Adrenal gland (tissue), 12 donors: ENCODE measurements around the gene CERS1. TPM values are rescaled to one million over a fixed set of nuclear protein-coding genes. Genes with fewer than 3 reads are reported as not detected.

Experiments
- DNase-seq, 7 donors: peaks; one replicate each; pipeline ENCODE4 v3.0.0-alpha.2; 2019 to 2020
- H3K27ac ChIP-seq, 5 donors: fragments of 200-600 bp; sonication (generic) in 4 of 5; 1 replicate in 3 of 5; 2 replicates in 2 of 5; pipeline versions ENCODE4 v1.5.1 to v1.8.0; 2016 to 2020; ENCODE audit warnings: mild to moderate bottlenecking in 1 of 5
- H3K27me3 ChIP-seq: fragments of 200-600 bp; 2 replicates; pipeline ENCODE4 v1.8.0; 2021
- H3K36me3 ChIP-seq, 2 donors: fragments of 200-600 bp; replicated peaks in 1 of 2; 1 replicate in 1 of 2; 2 replicates in 1 of 2; pipeline versions ENCODE4 v1.5.1 to v1.8.0; 2018 to 2022
- H3K4me1 ChIP-seq, 2 donors: fragments of 200-600 bp; replicated peaks in 1 of 2; 1 replicate in 1 of 2; 2 replicates in 1 of 2; pipeline versions ENCODE4 v1.5.1 to v1.8.0; 2018 to 2021
- H3K4me3 ChIP-seq, 4 donors: fragments of 200-600 bp; sonication (generic) in 3 of 4; one replicate each; pipeline ENCODE4 v1.5.1; 2016 to 2018
- H3K9me3 ChIP-seq, 3 donors: fragments of 200-600 bp; sonication (generic) in 1 of 3; replicated peaks in 1 of 3; 1 replicate in 2 of 3; 2 replicates in 1 of 3; pipeline versions ENCODE4 v1.5.1 to v1.8.0; 2016 to 2021
- CTCF ChIP-seq, 6 experiments: fragments of 450-650 bp in 4 of 6; fragments of 200-600 bp in 2 of 6; sonication (generic) in 1 of 6; IDR thresholded peaks; 1 replicate in 5 of 6; 2 replicates in 1 of 6; pipeline versions ENCODE4 v1.5.1 to v1.8.0; 2016 to 2021; ENCODE audit warnings: antibody characterized with exemption in 6 of 6, mild to moderate bottlenecking in 2 of 6, moderate library complexity in 1 of 6
- POLR2A ChIP-seq, 2 donors: fragments of 450-650 bp; IDR thresholded peaks; one replicate each; pipeline ENCODE4 v1.6.1; 2017; ENCODE audit warnings: antibody characterized with exemption in 2 of 2, mild to moderate bottlenecking in 2 of 2, moderate library complexity in 1 of 2
- WGBS, 4 donors: extraction: QIAGEN DNeasy Blood & Tissue Kit in 2 of 4; methylation state at CpG; one replicate each; pipeline versions ENCODE4 v1.1.5 to v1.1.7; 2013 to 2017; 5-methylcytosine and 5-hydroxymethylcytosine counted together
- intact Hi-C, 2 donors: fragments of 100-400 bp; cut with DNase I; formaldehyde crosslinking; loops; one replicate each; pipeline versions ENCODE4 v1.14.1 to v1.15.0; 2022 to 2023
- polyA plus RNA-seq, 3 donors: library from polyadenylated mRNA; stranded (reverse); fragments of 200-250 nt in 2 of 3; fragments of 350-450 nt in 1 of 3; fragmentation: Illumina TruSeq in 1 of 3; extraction: RNeasy Lipid Tissue Mini Kit (QIAGEN cat#74804) in 1 of 3; gene quantifications; one replicate each; pipeline ENCODE4 v1.2.3, GENCODE V29; 2013 to 2014
- total RNA-seq, 9 donors: library from RNA; depleted of rRNA in 4 of 9; stranded (reverse); fragments of >200 nt in 4 of 9; fragments of 120-200 nt in 1 of 9; fragmentation: NEBNext Ultra II Directional in 1 of 9; extraction: Animal tissue kit (Norgen Biotek cat#: 25700) in 1 of 9; gene quantifications; one replicate each; pipeline versions ENCODE4 v1.1.0 to v1.2.4, GENCODE V29; 2013 to 2023
- donor health status: healthy with polysubstance abuse.
- donor health status: Bipolar disorder and iron deficiency.
- donor health status: DM: yes; HTN: yes; CAD: no.
- donor health status: DM: no; HTN: no; CAD: no.
- donor health status: DM: no; HTN: no; CAD: no.
- donor health status: DM: yes; HTN: yes; CAD: no.

Gene CERS1
- total and polyA plus RNA-seq, 12 donors = 0.29 to 4.3 (median 1.8) TPM; not detected in 3

- TF ChIP-seq CTCF (IDR thresholded peaks at IDR 0.05) = no peak
- TF ChIP-seq POLR2A (IDR thresholded peaks at IDR 0.05) = no peak
- Histone ChIP-seq H3K9me3 (no peaks in the 10 kb centered on the region), H3K4me3 (no peak overlapping the region), H3K4me1 (peaks cover 30 to 72% of the 10 kb centered on the region in 2 donors), H3K27ac (peak overlapping the region in 1 of 5 donors; percentile 68), H3K27me3 (no peaks in the 10 kb centered on the region), H3K36me3 (no peaks in the 10 kb centered on the region)
- WGBS, 4 donors = 56 to 72% (median 64%) methylated on average over 11 to 26 of the region's 26 CpGs
- DNase-seq = peak in 1 of 7 donors; percentile 22
- intact Hi-C loops = loop anchor here in 1 of 2 donors (10.0 kb wide), 1 partner anchor 246 kb away; no protein-coding TSS in a partner anchor
These were observed 55.4 kb downstream of the CERS1 start for GRCh38 chr19:18840288-18841267.

- no peak overlapping the region for H3K4me3 ChIP-seq
- DNase-seq = peak in 5 of 7 donors; percentile 49 to 66 (median 55)
- TF ChIP-seq CTCF (IDR thresholded peaks at IDR 0.05) (peak in 1 of 6 experiments; percentile 0), POLR2A (IDR thresholded peaks at IDR 0.05) (no peak)
- intact Hi-C loops = loop anchor here in 1 of 2 donors (10.0 kb wide), 1 partner anchor 245 kb away; no protein-coding TSS in a partner anchor
- H3K36me3 ChIP-seq = no peaks in the 10 kb centered on the region
- peak overlapping the region in 3 of 5 donors; percentile 12 to 68 (median 36) for H3K27ac ChIP-seq
- H3K4me1 ChIP-seq = peaks cover 34 to 75% of the 10 kb centered on the region in 2 donors
- no peaks in the 10 kb centered on the region for H3K9me3 ChIP-seq
- no peaks in the 10 kb centered on the region for H3K27me3 ChIP-seq
- WGBS, 4 donors = 36 to 56% (median 44%) methylated on average over 13 to 15 of the region's 15 CpGs
These were observed 56.3 kb downstream of the CERS1 start for GRCh38 chr19:18839465-18840287.

- Histone ChIP-seq H3K27ac (no peak overlapping the region), H3K4me3 (no peak overlapping the region), H3K9me3 (no peaks in the 10 kb centered on the region), H3K4me1 (peaks cover 35 to 50% of the 10 kb centered on the region in 2 donors), H3K36me3 (no peaks in the 10 kb centered on the region), H3K27me3 (no peaks in the 10 kb centered on the region)
- DNase-seq = no peak
- TF ChIP-seq POLR2A (IDR thresholded peaks at IDR 0.05) = no peak
- no peak for TF ChIP-seq CTCF (IDR thresholded peaks at IDR 0.05)
- intact Hi-C loops = no loop called here
- WGBS, 4 donors = 77 to 87% (median 80%) methylated on average over 4 of the region's 4 CpGs
These were observed 61.3 kb downstream of the CERS1 start for GRCh38 chr19:18834644-18834984.
